Activated T-cell treated with anti-CD3 and anti-CD28 coated beads, Interleukin-2, amount 50 U/mL, for 24 hours (primary cell): Measurements from ENCODE around the gene RPL22L1.

Source experiments
- DNase-seq: peaks from one replicate; pipeline ENCODE4 v3.0.0-alpha.2; 2020
- H3K27ac Mint-ChIP-seq: 2 replicates; pipeline ENCODE4 v1.8.0; 2020; ENCODE audit warnings: mild to moderate bottlenecking, mixed read lengths
- H3K27me3 Mint-ChIP-seq: 2 replicates; pipeline ENCODE4 v1.8.0; 2020; ENCODE audit warnings: mixed read lengths
- H3K36me3 Mint-ChIP-seq: 2 replicates; pipeline ENCODE4 v1.8.0; 2020; ENCODE audit warnings: low read depth, mixed read lengths
- H3K4me1 Mint-ChIP-seq: 2 replicates; pipeline ENCODE4 v1.8.0; 2020; ENCODE audit warnings: low read depth, mixed read lengths
- H3K4me3 Mint-ChIP-seq: 2 replicates; pipeline ENCODE4 v1.8.0; 2020; ENCODE audit warnings: mild to moderate bottlenecking, moderate library complexity, mixed read lengths
- H3K9me3 Mint-ChIP-seq: 2 replicates; pipeline ENCODE4 v1.8.0; 2020; ENCODE audit warnings: mixed read lengths

RPL22L1 gene

GRCh38 chr3:170864525-170865208 is 5.3 kb downstream of the RPL22L1 start:
- H3K4me3 Mint-ChIP-seq = peak overlapping the region; percentile 1
- H3K4me1 Mint-ChIP-seq = peaks cover 14% of the 10 kb centered on the region
- H3K27me3 Mint-ChIP-seq = no peaks in the 10 kb centered on the region
- DNase-seq = no peak
- H3K9me3 Mint-ChIP-seq = no peaks in the 10 kb centered on the region
- H3K36me3 Mint-ChIP-seq = peaks cover 50% of the 10 kb centered on the region
- H3K27ac Mint-ChIP-seq = peak overlapping the region; percentile 7

- no peak for DNase-seq
- Mint-ChIP-seq H3K27me3 (no peaks in the 10 kb centered on the region), H3K4me3 (no peak overlapping the region), H3K9me3 (no peaks in the 10 kb centered on the region), H3K4me1 (peaks cover 14% of the 10 kb centered on the region), H3K27ac (peak overlapping the region; percentile 34), H3K36me3 (peaks cover 42% of the 10 kb centered on the region)
Measured at GRCh38 chr3:170863816-170864215, 6.2 kb downstream of the RPL22L1 start.

GRCh38 chr3:170862618-170863374 is 7.2 kb downstream of the RPL22L1 start:
- no peak overlapping the region for H3K4me3 Mint-ChIP-seq
- no peak for DNase-seq
- peak overlapping the region; percentile 4 for H3K27ac Mint-ChIP-seq
- peaks cover 32% of the 10 kb centered on the region for H3K36me3 Mint-ChIP-seq
- no peaks in the 10 kb centered on the region for H3K27me3 Mint-ChIP-seq
- peaks cover 19% of the 10 kb centered on the region for H3K4me1 Mint-ChIP-seq
- H3K9me3 Mint-ChIP-seq = no peaks in the 10 kb centered on the region

- no peaks in the 10 kb centered on the region for H3K9me3 Mint-ChIP-seq
- peaks cover 19% of the 10 kb centered on the region for H3K4me1 Mint-ChIP-seq
- peaks cover 3% of the 10 kb centered on the region for H3K27me3 Mint-ChIP-seq
- no peak overlapping the region for H3K4me3 Mint-ChIP-seq
- no peaks in the 10 kb centered on the region for H3K36me3 Mint-ChIP-seq
- DNase-seq = no peak
- no peak overlapping the region for H3K27ac Mint-ChIP-seq
Measured at GRCh38 chr3:170858599-170858998, 11.4 kb downstream of the RPL22L1 start.

- no peaks in the 10 kb centered on the region for H3K36me3 Mint-ChIP-seq
- no peak for DNase-seq
- H3K27me3 Mint-ChIP-seq = peaks cover 10% of the 10 kb centered on the region
- H3K9me3 Mint-ChIP-seq = no peaks in the 10 kb centered on the region
- H3K4me3 Mint-ChIP-seq = no peak overlapping the region
- peaks cover 10% of the 10 kb centered on the region for H3K4me1 Mint-ChIP-seq
- no peak overlapping the region for H3K27ac Mint-ChIP-seq
Measured at GRCh38 chr3:170852324-170852723, 17.7 kb downstream of the RPL22L1 start.

- no peaks in the 10 kb centered on the region for H3K4me1 Mint-ChIP-seq
- no peak overlapping the region for H3K27ac Mint-ChIP-seq
- no peak overlapping the region for H3K4me3 Mint-ChIP-seq
- DNase-seq = no peak
- H3K36me3 Mint-ChIP-seq = no peaks in the 10 kb centered on the region
- H3K9me3 Mint-ChIP-seq = peaks cover 5% of the 10 kb centered on the region
- H3K27me3 Mint-ChIP-seq = peaks cover 27% of the 10 kb centered on the region
Measured at GRCh38 chr3:170848292-170848917, 21.6 kb downstream of the RPL22L1 start.

GRCh38 chr3:170844377-170844776 is 25.6 kb downstream of the RPL22L1 start:
- H3K27me3 Mint-ChIP-seq = peaks cover 34% of the 10 kb centered on the region
- DNase-seq = no peak
- no peak overlapping the region for H3K4me3 Mint-ChIP-seq
- no peak overlapping the region for H3K27ac Mint-ChIP-seq
- no peaks in the 10 kb centered on the region for H3K4me1 Mint-ChIP-seq
- H3K9me3 Mint-ChIP-seq = peaks cover 5% of the 10 kb centered on the region
- no peaks in the 10 kb centered on the region for H3K36me3 Mint-ChIP-seq

GRCh38 chr3:170840291-170840859 is 29.6 kb downstream of the RPL22L1 start:
- DNase-seq = no peak
- Mint-ChIP-seq H3K9me3 (peaks cover 5% of the 10 kb centered on the region), H3K27me3 (peaks cover 47% of the 10 kb centered on the region), H3K4me1 (no peaks in the 10 kb centered on the region), H3K27ac (no peak overlapping the region), H3K36me3 (no peaks in the 10 kb centered on the region), H3K4me3 (no peak overlapping the region)

GRCh38 chr3:170839518-170840100 is 30.4 kb downstream of the RPL22L1 start:
- Mint-ChIP-seq H3K36me3 (no peaks in the 10 kb centered on the region), H3K9me3 (peaks cover 4% of the 10 kb centered on the region), H3K4me3 (no peak overlapping the region), H3K27me3 (peaks cover 50% of the 10 kb centered on the region), H3K27ac (no peak overlapping the region), H3K4me1 (no peaks in the 10 kb centered on the region)
- DNase-seq = no peak

GRCh38 chr3:170836491-170836890 is 33.5 kb downstream of the RPL22L1 start:
- Mint-ChIP-seq H3K4me3 (no peak overlapping the region), H3K9me3 (no peaks in the 10 kb centered on the region), H3K36me3 (no peaks in the 10 kb centered on the region), H3K4me1 (no peaks in the 10 kb centered on the region), H3K27me3 (peaks cover 53% of the 10 kb centered on the region), H3K27ac (no peak overlapping the region)
- DNase-seq = no peak

- Mint-ChIP-seq H3K36me3 (no peaks in the 10 kb centered on the region), H3K27me3 (peaks cover 51% of the 10 kb centered on the region), H3K9me3 (no peaks in the 10 kb centered on the region), H3K4me3 (no peak overlapping the region), H3K27ac (no peak overlapping the region), H3K4me1 (no peaks in the 10 kb centered on the region)
- DNase-seq = no peak
Measured at GRCh38 chr3:170835336-170835735, 34.7 kb downstream of the RPL22L1 start.

GRCh38 chr3:170830580-170830979 is 39.4 kb downstream of the RPL22L1 start:
- no peak overlapping the region for H3K4me3 Mint-ChIP-seq
- no peaks in the 10 kb centered on the region for H3K9me3 Mint-ChIP-seq
- H3K27ac Mint-ChIP-seq = no peak overlapping the region
- no peak for DNase-seq
- peaks cover 47% of the 10 kb centered on the region for H3K27me3 Mint-ChIP-seq
- H3K4me1 Mint-ChIP-seq = peaks cover 7% of the 10 kb centered on the region
- no peaks in the 10 kb centered on the region for H3K36me3 Mint-ChIP-seq

- H3K36me3 Mint-ChIP-seq = no peaks in the 10 kb centered on the region
- H3K4me3 Mint-ChIP-seq = no peak overlapping the region
- H3K27me3 Mint-ChIP-seq = peaks cover 39% of the 10 kb centered on the region
- H3K9me3 Mint-ChIP-seq = no peaks in the 10 kb centered on the region
- H3K4me1 Mint-ChIP-seq = peaks cover 7% of the 10 kb centered on the region
- DNase-seq = no peak
- no peak overlapping the region for H3K27ac Mint-ChIP-seq
Measured at GRCh38 chr3:170829546-170830272, 40.3 kb downstream of the RPL22L1 start.

- no peak overlapping the region for H3K27ac Mint-ChIP-seq
- peaks cover 39% of the 10 kb centered on the region for H3K27me3 Mint-ChIP-seq
- H3K36me3 Mint-ChIP-seq = no peaks in the 10 kb centered on the region
- no peaks in the 10 kb centered on the region for H3K9me3 Mint-ChIP-seq
- H3K4me3 Mint-ChIP-seq = no peak overlapping the region
- no peak for DNase-seq
- H3K4me1 Mint-ChIP-seq = peaks cover 7% of the 10 kb centered on the region
Measured at GRCh38 chr3:170826047-170826446, 43.9 kb downstream of the RPL22L1 start.
